Nephron (organoid): ENCODE measurements around the gene PPP4R1.

Experiments
- H3K27ac Mint-ChIP-seq, 3 experiments: 2 replicates each; pipeline ENCODE4 v1.8.0; 2020; ENCODE audit warnings: mixed read lengths in 3 of 3, mild to moderate bottlenecking in 2 of 3, moderate library complexity in 1 of 3
- H3K27me3 Mint-ChIP-seq: 2 replicates; pipeline ENCODE4 v1.8.0; 2021; ENCODE audit warnings: low read depth, mild to moderate bottlenecking, moderate library complexity, mixed read lengths
- H3K36me3 Mint-ChIP-seq: 2 replicates; pipeline ENCODE4 v1.8.0; 2020; ENCODE audit warnings: low read depth, mixed read lengths
- H3K4me1 Mint-ChIP-seq: 2 replicates; pipeline ENCODE4 v1.8.0; 2020; ENCODE audit warnings: mixed read lengths
- H3K4me3 Mint-ChIP-seq, 3 experiments: 2 replicates each; pipeline ENCODE4 v1.8.0; 2020; ENCODE audit warnings: mild to moderate bottlenecking in 3 of 3, mixed read lengths in 3 of 3, moderate library complexity in 2 of 3
- H3K9me3 Mint-ChIP-seq: 2 replicates; pipeline ENCODE4 v1.8.0; 2020; ENCODE audit warnings: mixed read lengths
- CTCF ChIP-seq, 3 experiments: fragments of 200-600 bp; sonication (generic); IDR thresholded peaks; one replicate each; pipeline ENCODE4 v1.5.0; 2021; ENCODE audit warnings: antibody characterized with exemption in 3 of 3; ENCODE audit not compliant: unreplicated experiment in 3 of 3

PPP4R1 gene

GRCh38 chr18:9613550-9614400 is 584 bp downstream of the PPP4R1 start:
- H3K4me3 Mint-ChIP-seq = peak overlapping the region; percentile 98 to 99 (median 99)
- TF ChIP-seq CTCF (IDR thresholded peaks at IDR 0.05; ENCODE audit: unreplicated experiment in 3 of 3) = no peak
- no peaks in the 10 kb centered on the region for H3K27me3 Mint-ChIP-seq
- H3K4me1 Mint-ChIP-seq = peaks cover 32% of the 10 kb centered on the region
- H3K27ac Mint-ChIP-seq = peak overlapping the region; percentile 99 to 100 (median 99)
- H3K9me3 Mint-ChIP-seq = no peaks in the 10 kb centered on the region
- peaks cover 23% of the 10 kb centered on the region for H3K36me3 Mint-ChIP-seq

GRCh38 chr18:9612977-9613376 is 1.4 kb downstream of the PPP4R1 start:
- peak overlapping the region; percentile 99 to 100 (median 99) for H3K27ac Mint-ChIP-seq
- H3K4me3 Mint-ChIP-seq = peak overlapping the region; percentile 98 to 99 (median 99)
- no peak for TF ChIP-seq CTCF (IDR thresholded peaks at IDR 0.05; ENCODE audit: unreplicated experiment in 3 of 3)
- peaks cover 31% of the 10 kb centered on the region for H3K36me3 Mint-ChIP-seq
- H3K9me3 Mint-ChIP-seq = no peaks in the 10 kb centered on the region
- H3K27me3 Mint-ChIP-seq = no peaks in the 10 kb centered on the region
- peaks cover 39% of the 10 kb centered on the region for H3K4me1 Mint-ChIP-seq

- no peaks in the 10 kb centered on the region for H3K27me3 Mint-ChIP-seq
These were observed 2.0 kb downstream of the PPP4R1 start for GRCh38 chr18:9612215-9612830.

DNA sequence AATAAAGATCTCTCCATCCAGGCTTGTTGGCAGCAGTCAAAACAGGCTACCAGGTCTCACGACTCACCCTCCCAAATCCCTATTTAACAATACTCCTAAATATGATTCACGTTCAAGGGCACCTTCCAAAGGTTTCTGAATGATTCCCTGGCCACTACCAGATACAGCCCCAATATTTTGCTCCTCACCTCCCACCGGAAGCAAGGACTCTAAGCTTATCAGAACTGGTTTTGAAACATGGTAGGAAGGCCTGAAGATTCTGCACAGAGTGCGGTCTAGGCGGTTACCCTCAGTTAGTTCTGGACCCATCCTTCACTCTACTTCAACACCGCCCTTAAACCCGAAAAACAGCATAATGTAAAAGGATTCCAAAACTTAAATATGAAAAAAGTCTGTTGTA is 5.2 kb downstream of the PPP4R1 start:
- Mint-ChIP-seq H3K36me3 (peaks cover 48% of the 10 kb centered on the region), H3K27me3 (no peaks in the 10 kb centered on the region), H3K9me3 (peaks cover 5% of the 10 kb centered on the region), H3K4me3 (no peak overlapping the region), H3K27ac (no peak overlapping the region), H3K4me1 (peaks cover 34% of the 10 kb centered on the region)
- TF ChIP-seq CTCF (IDR thresholded peaks at IDR 0.05; ENCODE audit: unreplicated experiment in 3 of 3) = no peak

More at GRCh38 chr18:9612215-9612830, 2.0 kb downstream of the PPP4R1 start:
- Mint-ChIP-seq H3K4me3 (peak overlapping the region; percentile 98 to 99 (median 99)), H3K27ac (peak overlapping the region; percentile 99 to 100 (median 99)), H3K4me1 (peaks cover 39% of the 10 kb centered on the region), H3K36me3 (peaks cover 33% of the 10 kb centered on the region), H3K9me3 (no peaks in the 10 kb centered on the region)
- TF ChIP-seq CTCF (IDR thresholded peaks at IDR 0.05; ENCODE audit: unreplicated experiment in 3 of 3) = peak; percentile 52 to 69 (median 61)

DNA sequence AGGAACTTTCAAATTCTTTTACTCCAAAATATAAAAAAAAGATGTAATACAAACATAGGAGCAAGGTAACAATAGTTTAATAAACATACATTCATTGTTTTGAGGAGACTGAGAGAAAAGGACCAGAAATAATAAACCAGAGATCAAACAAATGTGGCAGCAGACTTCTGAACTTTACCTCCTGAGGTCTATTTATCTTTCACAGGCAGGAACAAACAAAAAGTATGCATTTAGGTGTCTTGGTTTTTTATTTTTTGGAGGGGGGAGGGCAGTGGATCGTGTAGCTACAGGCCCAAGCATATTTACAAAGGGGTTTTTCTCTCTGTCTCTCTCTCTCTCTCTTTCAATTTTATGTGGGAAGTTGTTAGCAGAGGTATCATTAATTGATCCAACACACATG is 5.6 kb downstream of the PPP4R1 start:
- peaks cover 53% of the 10 kb centered on the region for H3K36me3 Mint-ChIP-seq
- no peak overlapping the region for H3K27ac Mint-ChIP-seq
- peaks cover 34% of the 10 kb centered on the region for H3K4me1 Mint-ChIP-seq
- H3K9me3 Mint-ChIP-seq = peaks cover 6% of the 10 kb centered on the region
- no peak for TF ChIP-seq CTCF (IDR thresholded peaks at IDR 0.05; ENCODE audit: unreplicated experiment in 3 of 3)
- no peaks in the 10 kb centered on the region for H3K27me3 Mint-ChIP-seq
- H3K4me3 Mint-ChIP-seq = no peak overlapping the region
